GM12878 (cell line): ENCODE measurements around the gene ZNF101. TPM values are rescaled to one million over a fixed set of nuclear protein-coding genes. Genes with fewer than 3 reads are reported as not detected.
A peak's percentile ranks its signal among the peaks of the same experiment; 100 is the strongest.
"Not testable (repeated sequence)": the region's sequence is repeated elsewhere in the genome, so short reads cannot be mapped to it uniquely, and the experiment has no call there.

Source experiments
- ATAC-seq: fragments of 200-7000 bp; cut with Tn5 transposase; 3 replicates; pipeline ENCODE4 v1.9.1; 2020; ENCODE audit warnings: mild to moderate bottlenecking, moderate library complexity
- BruUV-seq: library from RNA; stranded (reverse); fragments of 400-500 nt; replicated peaks from 2 replicates; lab custom pipeline; 2021; lab: Mats Ljungman, UMichigan
- CTCF ChIA-PET: fragments of 300-600 bp; sonication (Branson Sonifier 250); formaldehyde crosslinking; extraction: SDS; loops from one replicate; lab custom pipeline; 2021; ENCODE audit warnings: inconsistent platforms; lab: Yijun Ruan, JAX
- POLR2A ChIA-PET: fragments of 350-600 bp; formaldehyde crosslinking; extraction: SDS; loops from one replicate; lab custom pipeline; 2021; ENCODE audit warnings: inconsistent platforms; lab: Charles Lee
- RAD21 ChIA-PET: fragments of 300-600 bp; sonication (Branson Sonifier 250); formaldehyde crosslinking; loops from one replicate; lab custom pipeline; 2023; ENCODE audit warnings: antibody characterized with exemption; ENCODE audit not compliant: unreplicated experiment; lab: Charles Lee
- SMC1A ChIA-PET: fragments of 300-600 bp; sonication (Branson Sonifier 250); formaldehyde crosslinking; loops from one replicate; lab custom pipeline; 2023; ENCODE audit not compliant: unreplicated experiment, uncharacterized antibody; lab: Charles Lee
- DNase-seq: peaks from one replicate; pipeline ENCODE4 v3.0.0-alpha.2; 2011; ENCODE audit warnings: low read depth, low spot score
- FAIRE-seq: peaks from 3 replicates; lab custom pipeline; 2011; peaks lifted over from hg19 to GRCh38; lab: Jason Lieb, UNC
- H2AFZ ChIP-seq: 2 replicates; pipeline ENCODE4 v1.6.0; 2011; ENCODE audit warnings: low read depth, low read length, control low read depth; ENCODE audit not compliant: control insufficient read depth
- H3K27ac ChIP-seq: 2 replicates; pipeline ENCODE4 v1.5.1; 2011; ENCODE audit warnings: control low read depth; ENCODE audit not compliant: control insufficient read depth, insufficient read depth
- H3K27me3 ChIP-seq, 2 experiments: replicated peaks in 1 of 2; 2 replicates each; pipeline versions ENCODE4 v1.6.0 to v1.6.1; 2011; ENCODE audit warnings: low read length in 1 of 2; ENCODE audit not compliant: control insufficient read depth in 2 of 2, insufficient read depth in 2 of 2
- H3K36me3 ChIP-seq, 2 experiments: 2 replicates each; pipeline ENCODE4 v1.5.1; 2011; ENCODE audit warnings: low read length in 1 of 2; ENCODE audit not compliant: control insufficient read depth in 2 of 2, insufficient read depth in 2 of 2
- H3K4me1 ChIP-seq: 2 replicates; pipeline ENCODE4 v1.6.1; 2011; ENCODE audit warnings: mild to moderate bottlenecking, low read length, moderate library complexity, mixed read lengths; ENCODE audit not compliant: control insufficient read depth, insufficient read depth
- H3K4me2 ChIP-seq: 2 replicates; pipeline ENCODE4 v1.6.0; 2011; ENCODE audit warnings: control low read depth; ENCODE audit not compliant: control insufficient read depth, insufficient read depth
- H3K4me3 ChIP-seq: fragments of 200-600 bp; sonication (generic); 2 replicates; pipeline ENCODE4 v1.5.1; 2016
- H3K79me2 ChIP-seq: 2 replicates; pipeline ENCODE4 v1.6.0; 2011; ENCODE audit warnings: low read length; ENCODE audit not compliant: control insufficient read depth, insufficient read depth
- H3K9ac ChIP-seq: 2 replicates; pipeline ENCODE4 v1.8.0; 2011; ENCODE audit warnings: low read length, control low read depth, mixed read lengths; ENCODE audit not compliant: control insufficient read depth, insufficient read depth
- H3K9me3 ChIP-seq: replicated peaks from 3 replicates; pipeline ENCODE4 v1.5.1; 2011; ENCODE audit warnings: mild to moderate bottlenecking, low read length; ENCODE audit not compliant: control insufficient read depth, insufficient read depth
- H4K20me1 ChIP-seq: 2 replicates; pipeline ENCODE4 v1.6.0; 2011; ENCODE audit not compliant: control insufficient read depth, insufficient read depth
- BCLAF1 ChIP-seq: fragments of 450-650 bp; IDR thresholded peaks from 2 replicates; pipeline ENCODE4 v1.6.1; 2017; ENCODE audit warnings: antibody characterized with exemption, mild to moderate bottlenecking, moderate library complexity
- MLLT1 ChIP-seq: fragments of 450-650 bp; IDR thresholded peaks from 2 replicates; pipeline ENCODE4 v1.6.1; 2016; ENCODE audit warnings: mild to moderate bottlenecking
- PAX5 ChIP-seq: IDR thresholded peaks from 2 replicates; pipeline ENCODE4 v1.6.1; 2011; ENCODE audit warnings: low read depth, low read length, borderline replicate concordance
- ZNF384 ChIP-seq: IDR thresholded peaks from 2 replicates; pipeline ENCODE4 v1.6.1; 2012; ENCODE audit warnings: low read depth, mild to moderate bottlenecking, low read length, improper control_type of control experiment, borderline replicate concordance
- WGBS: methylation state at CpG from one replicate; pipeline ENCODE4 v1.1.6; 2016; ENCODE audit warnings: low lambda C conversion rate; ENCODE audit not compliant: insufficient replicate concordance, insufficient coverage; ENCODE audit errors: missing lambda C conversion rate; 5-methylcytosine and 5-hydroxymethylcytosine counted together
- in situ Hi-C: fragments of 300-500 bp; cut with MboI; formaldehyde crosslinking; loops from 9 replicates; pipeline ENCODE4 v1.14.3; 2018; ENCODE audit warnings: mixed read lengths
- intact Hi-C: fragments of 100-400 bp; cut with micrococcal nuclease; formaldehyde crosslinking; loops from one replicate; pipeline ENCODE4 v1.14.2; 2022; ENCODE audit not compliant: unreplicated experiment
- polyA plus RNA-seq, 11 experiments: library from polyadenylated mRNA; depleted of rRNA in 4 of 11; unstranded in 6 of 11; stranded (reverse) in 5 of 11; fragments of >200 nt; fragmentation: Nextera tagmentation in 4 of 11; fragmentation: Illumina TruSeq in 1 of 11; extraction: Ambion mirVana in 4 of 11; extraction: Trizol in 1 of 11; gene quantifications; 1 replicate in 1 of 11; 2 replicates in 10 of 11; pipeline versions ENCODE4 v1.2.1 to v1.2.3, GENCODE V29; 2011 to 2016; ENCODE audit warnings: inconsistent platforms in 2 of 11, missing spikeins in 2 of 11, low read depth in 1 of 11
- total RNA-seq, 4 experiments: library from RNA; depleted of rRNA in 3 of 4; stranded (reverse); fragments of >200 nt in 3 of 4; fragmentation: Illumina TruSeq in 1 of 4; extraction: Trizol in 1 of 4; gene quantifications; 2 replicates each; pipeline versions ENCODE4 v1.2.1 to v1.2.3, GENCODE V29; 2013 to 2021

ZNF101 gene
- total and polyA plus RNA-seq, 10 of the 15 experiments (the other 5 are each of a cell fraction or from before 2014, with no cell fraction given), result 15.2 to 40.5 (median 19.8) TPM

GRCh38 chr19:19679176-19680073 lies 10.8 kb downstream of the ZNF101 start:
- SMC1A ChIA-PET, result no interaction called here
- BruUV-seq, result TSS peak; percentile 41
- FAIRE-seq (no peak), ATAC-seq (no peak), DNase-seq (no peak)
- no peaks in the 10 kb centered on the region; the same call in 1 of the 2 replicates for H3K79me2 ChIP-seq
- H4K20me1 ChIP-seq, result no peaks in the 10 kb centered on the region
- H2AFZ ChIP-seq, result no peak overlapping the region
- peaks cover 60% of the 10 kb centered on the region for H3K9me3 ChIP-seq
- no peaks in the 10 kb centered on the region for H3K27me3 ChIP-seq
- RAD21 ChIA-PET, result no interaction called here
- no peak overlapping the region for H3K9ac ChIP-seq
- H3K4me3 ChIP-seq, result no peak overlapping the region
- no peak overlapping the region for H3K27ac ChIP-seq
- WGBS, result 98% methylated on average over 20 of the region's 20 CpGs
- intact Hi-C loops (no loop called here), in situ Hi-C loops (no loop called here)
- H3K4me1 ChIP-seq, result no peaks in the 10 kb centered on the region
- no peak overlapping the region for H3K4me2 ChIP-seq
- CTCF ChIA-PET, result no interaction called here
- H3K36me3 ChIP-seq, result peaks cover 12 to 35% of the 10 kb centered on the region in 2 experiments
- no peak for TF ChIP-seq PAX5
- TF ChIP-seq MLLT1, result 0 out of 2 replicates have a peak, but pooled peaks have one; percentile 21
- TF ChIP-seq ZNF384, result no peak
- no peak for TF ChIP-seq BCLAF1
- TF ChIP-seq, all 136 proteins: peak for 1
- POLR2A ChIA-PET, result no interaction called here

- FAIRE-seq, POLR2A ChIA-PET, H3K9ac ChIP-seq, H3K4me2 ChIP-seq, SMC1A ChIA-PET, H3K4me3 ChIP-seq, H2AFZ ChIP-seq, H3K27me3 ChIP-seq, in situ Hi-C loops, H3K79me2 ChIP-seq, intact Hi-C loops, CTCF ChIA-PET, H3K36me3 ChIP-seq, H3K27ac ChIP-seq, BruUV-seq, H3K9me3 ChIP-seq, H4K20me1 ChIP-seq, ATAC-seq, H3K4me1 ChIP-seq, DNase-seq, RAD21 ChIA-PET: not testable (repeated sequence)
- WGBS, result 98% methylated on average over 15 of the region's 15 CpGs
Measured at GRCh38 chr19:19686119-19686518, 17.5 kb downstream of the ZNF101 start.
